NOMO-1 (cell line): ENCODE data around the gene KRTAP17-1.
A peak's percentile ranks its signal among the peaks of the same experiment; 100 is the strongest.
"Not testable (repeated sequence)": the region's sequence is repeated elsewhere in the genome, so short reads cannot be mapped to it uniquely, and the experiment has no call there.

ENCODE experiments used
- DNase-seq, 2 experiments: peaks; one replicate each; lab custom pipeline; 2025; ENCODE audit not compliant: unreplicated experiment in 2 of 2; lab: John Stamatoyannopoulos, UW

Gene KRTAP17-1

GRCh38 chr17:41307647-41308046 is 7.9 kb downstream of the KRTAP17-1 start:
- no peak for DNase-seq

- DNase-seq, result no peak
Measured at GRCh38 chr17:41304091-41304490, 11.4 kb downstream of the KRTAP17-1 start.

GRCh38 chr17:41302981-41303380 is 12.5 kb downstream of the KRTAP17-1 start:
- no peak for DNase-seq

GRCh38 chr17:41301916-41302901 is 13.3 kb downstream of the KRTAP17-1 start, which contains the start of gene KRTAP29-1:
KRTAP29-1 (minus strand) TSS chr17:41302851; CDS start chr17:41302851, 0 bp downstream.
- peak in 1 of 2 experiments; percentile 2 for DNase-seq

DNA sequence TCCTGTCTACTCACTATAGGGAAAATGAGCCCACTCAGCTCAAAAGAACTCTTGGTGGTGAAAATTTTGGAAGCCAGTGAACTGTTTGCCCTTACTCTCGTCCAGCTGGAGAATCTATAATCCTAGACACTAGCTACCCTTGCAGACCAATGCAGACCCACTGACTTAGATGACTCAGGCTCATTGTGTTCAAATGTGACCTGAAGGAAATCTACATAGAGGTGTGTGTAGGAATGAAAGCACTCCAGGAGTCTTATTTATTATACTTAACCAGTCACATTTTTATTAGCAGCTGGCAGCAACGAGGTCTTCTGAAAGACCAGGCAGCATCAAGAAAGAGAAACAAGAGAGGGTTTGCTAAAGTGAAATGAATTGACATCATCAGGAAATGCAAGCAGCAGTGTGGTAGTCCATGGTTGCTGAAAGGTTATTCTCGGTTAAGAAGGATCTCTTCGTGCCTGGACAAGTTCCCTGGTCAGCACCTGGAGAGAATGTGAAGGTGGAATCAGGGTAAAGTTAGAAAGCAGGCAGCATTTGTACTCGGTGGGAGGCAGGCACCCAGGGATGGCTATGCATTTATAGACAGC is 14.2 kb downstream of the KRTAP17-1 start:
- DNase-seq, result no peak

GRCh38 chr17:41298458-41299135 is 16.9 kb downstream of the KRTAP17-1 start:
- DNase-seq, result no peak

DNA sequence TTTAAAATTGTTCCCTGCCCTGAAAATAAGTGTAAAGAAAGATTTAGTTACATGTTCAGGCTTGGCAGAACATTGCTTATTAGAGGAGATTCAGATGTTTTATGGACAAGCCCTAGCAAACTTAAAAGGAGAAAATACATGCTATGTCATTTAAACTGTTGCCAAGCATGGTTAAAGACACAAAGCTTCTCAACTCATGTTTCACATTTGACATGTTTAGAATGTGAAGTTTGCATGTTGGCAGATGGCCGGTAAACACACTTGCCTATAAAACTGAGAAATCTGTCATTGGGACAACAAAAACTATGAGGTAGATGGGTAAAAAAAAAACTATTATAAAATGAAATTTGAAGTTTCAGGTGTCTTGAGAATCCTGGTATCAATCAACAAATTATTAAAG is 18.7 kb downstream of the KRTAP17-1 start:
- no peak for DNase-seq

- DNase-seq, result no peak
Measured at GRCh38 chr17:41294016-41294415, 21.5 kb downstream of the KRTAP17-1 start.

- no peak for DNase-seq
Measured at GRCh38 chr17:41287050-41287449, 28.5 kb downstream of the KRTAP17-1 start.

DNA sequence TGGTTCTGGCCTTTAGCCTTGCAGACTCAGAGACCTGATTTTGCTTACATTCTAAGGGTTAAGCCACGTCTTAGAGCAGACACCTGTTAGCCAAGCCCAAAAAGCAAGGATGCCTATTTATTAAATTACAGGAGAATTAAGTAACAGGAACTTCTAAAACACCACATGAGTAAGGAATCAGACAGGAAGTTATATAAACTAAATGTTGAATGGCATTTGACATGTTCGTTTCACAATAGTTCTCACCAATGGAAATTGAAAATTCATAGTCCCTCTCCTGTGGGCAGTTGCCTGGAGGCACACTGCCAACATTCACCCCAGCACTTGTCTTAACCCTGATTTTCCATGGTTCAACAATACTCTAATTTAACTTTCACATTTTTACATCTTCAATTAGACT is 31.0 kb downstream of the KRTAP17-1 start:
- DNase-seq, result peak; percentile 28 to 77

DNA sequence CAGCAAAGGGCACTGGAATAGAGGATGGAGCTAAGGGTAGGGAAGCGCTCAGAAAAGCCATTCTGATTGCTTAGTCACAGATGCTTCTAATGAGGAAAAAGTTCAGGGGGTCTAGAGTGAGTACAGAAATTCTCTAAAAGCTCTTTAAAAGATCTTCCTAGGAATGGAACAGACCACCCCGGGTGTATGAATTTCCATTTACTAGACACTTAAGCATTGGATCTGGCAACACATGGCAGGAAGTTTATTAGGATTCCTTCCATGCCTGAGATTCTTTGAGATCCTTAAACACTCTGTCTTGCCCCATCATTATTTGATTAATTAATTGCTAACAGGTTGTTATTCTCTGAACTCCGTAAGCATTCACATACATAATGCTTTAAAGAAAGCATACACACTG is 31.5 kb downstream of the KRTAP17-1 start:
- DNase-seq, result no peak

- DNase-seq, result no peak
Measured at GRCh38 chr17:41278176-41278955, 37.1 kb downstream of the KRTAP17-1 start.

DNA sequence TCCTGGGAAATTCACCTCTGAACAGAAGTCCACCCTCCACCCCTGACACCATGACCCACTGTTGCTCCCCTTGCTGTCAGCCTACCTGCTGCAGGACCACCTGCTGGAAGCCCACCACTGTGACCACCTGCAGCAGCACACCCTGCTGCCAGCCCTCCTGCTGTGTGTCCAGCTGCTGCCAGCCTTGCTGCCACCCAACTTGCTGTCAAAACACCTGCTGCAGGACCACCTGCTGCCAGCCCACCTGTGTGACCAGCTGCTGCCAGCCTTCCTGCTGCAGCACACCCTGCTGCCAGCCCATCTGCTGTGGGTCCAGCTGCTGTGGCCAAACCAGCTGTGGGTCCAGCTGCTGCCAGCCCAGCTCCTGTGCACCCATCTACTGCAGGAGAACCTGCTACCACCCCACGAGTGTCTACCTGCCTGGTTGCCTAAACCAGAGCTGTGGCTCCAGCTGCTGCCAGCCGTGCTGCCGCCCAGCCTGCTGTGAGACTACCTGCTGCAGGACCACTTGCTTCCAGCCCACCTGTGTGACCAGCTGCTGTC is 39.8 kb downstream of the KRTAP17-1 start, which contains the start of gene KRTAP9-7:
TSS of gene KRTAP9-7 (plus strand) at position 51 of the 543 bp plus-strand sequence. CDS start at position 51, 0 bp downstream.
- DNase-seq, result not testable (repeated sequence)

- DNase-seq, result no peak
Measured at GRCh38 chr17:41271858-41272257, 43.7 kb downstream of the KRTAP17-1 start.

GRCh38 chr17:41271323-41271722 is 44.2 kb downstream of the KRTAP17-1 start:
- not testable (repeated sequence) for DNase-seq

GRCh38 chr17:41267711-41268110 is 47.8 kb downstream of the KRTAP17-1 start:
- DNase-seq, result peak; percentile 8 to 58

GRCh38 chr17:41265078-41265477 is 50.4 kb downstream of the KRTAP17-1 start, which contains the start of gene KRTAP9-6:
KRTAP9-6 (plus strand) TSS chr17:41265378; CDS start chr17:41265378, 0 bp downstream.
- DNase-seq, result no peak
